ENCODE results near the gene NFXL1.

DNA sequence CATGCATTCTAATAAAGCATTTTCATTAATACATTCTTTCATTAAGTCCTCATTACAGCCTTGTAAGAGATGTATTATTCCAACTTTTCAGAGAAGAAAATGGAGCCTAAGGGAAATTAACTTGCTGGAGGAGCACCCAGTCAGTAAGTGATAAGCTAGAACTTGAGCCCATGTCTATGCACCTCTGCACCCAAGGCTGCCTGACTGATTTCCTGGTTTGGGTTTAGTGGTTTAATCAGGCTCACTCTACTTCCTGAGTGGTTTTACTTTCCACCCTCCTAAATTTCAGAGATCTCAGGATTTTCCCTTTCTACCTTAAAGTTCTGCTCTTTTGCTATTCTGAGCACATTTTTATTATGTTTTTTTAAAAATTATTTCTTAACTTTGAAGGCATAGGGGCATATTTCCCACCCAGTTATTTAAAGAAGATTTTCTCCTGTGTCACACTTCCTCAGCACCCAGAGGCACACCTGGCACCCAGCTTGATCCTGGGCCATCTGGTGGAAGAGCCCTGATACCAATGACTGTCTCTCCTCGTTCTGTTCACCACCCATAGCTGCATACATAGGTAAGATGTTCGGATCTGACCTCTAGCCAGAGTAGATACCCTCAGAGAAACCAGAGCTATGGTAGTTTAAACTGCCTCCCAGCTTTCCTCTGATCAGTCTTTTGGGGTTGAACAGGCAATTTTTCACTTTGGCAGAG, 86.9 kb downstream of the NFXL1 start:
- TF ChIP-seq, protein P1, sequence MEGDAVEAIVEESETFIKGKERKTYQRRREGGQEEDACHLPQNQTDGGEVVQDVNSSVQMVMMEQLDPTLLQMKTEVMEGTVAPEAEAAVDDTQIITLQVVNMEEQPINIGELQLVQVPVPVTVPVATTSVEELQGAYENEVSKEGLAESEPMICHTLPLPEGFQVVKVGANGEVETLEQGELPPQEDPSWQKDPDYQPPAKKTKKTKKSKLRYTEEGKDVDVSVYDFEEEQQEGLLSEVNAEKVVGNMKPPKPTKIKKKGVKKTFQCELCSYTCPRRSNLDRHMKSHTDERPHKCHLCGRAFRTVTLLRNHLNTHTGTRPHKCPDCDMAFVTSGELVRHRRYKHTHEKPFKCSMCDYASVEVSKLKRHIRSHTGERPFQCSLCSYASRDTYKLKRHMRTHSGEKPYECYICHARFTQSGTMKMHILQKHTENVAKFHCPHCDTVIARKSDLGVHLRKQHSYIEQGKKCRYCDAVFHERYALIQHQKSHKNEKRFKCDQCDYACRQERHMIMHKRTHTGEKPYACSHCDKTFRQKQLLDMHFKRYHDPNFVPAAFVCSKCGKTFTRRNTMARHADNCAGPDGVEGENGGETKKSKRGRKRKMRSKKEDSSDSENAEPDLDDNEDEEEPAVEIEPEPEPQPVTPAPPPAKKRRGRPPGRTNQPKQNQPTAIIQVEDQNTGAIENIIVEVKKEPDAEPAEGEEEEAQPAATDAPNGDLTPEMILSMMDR (IDR thresholded peaks at IDR 0.05) = no peak
- no peak for TF ChIP-seq POLR2A (IDR thresholded peaks at IDR 0.05)
